HTR-8/SVneo (cell line): ENCODE data around the gene KLHDC7A.

Experiments used
- DNase-seq: peaks from one replicate; pipeline ENCODE4 v3.0.0; 2011; ENCODE audit warnings: low spot score, mixed read lengths; ENCODE audit not compliant: insufficient read length
- FAIRE-seq: peaks from 2 replicates; lab custom pipeline; 2011; peaks lifted over from hg19 to GRCh38; lab: Jason Lieb, UNC

Gene KLHDC7A

DNA sequence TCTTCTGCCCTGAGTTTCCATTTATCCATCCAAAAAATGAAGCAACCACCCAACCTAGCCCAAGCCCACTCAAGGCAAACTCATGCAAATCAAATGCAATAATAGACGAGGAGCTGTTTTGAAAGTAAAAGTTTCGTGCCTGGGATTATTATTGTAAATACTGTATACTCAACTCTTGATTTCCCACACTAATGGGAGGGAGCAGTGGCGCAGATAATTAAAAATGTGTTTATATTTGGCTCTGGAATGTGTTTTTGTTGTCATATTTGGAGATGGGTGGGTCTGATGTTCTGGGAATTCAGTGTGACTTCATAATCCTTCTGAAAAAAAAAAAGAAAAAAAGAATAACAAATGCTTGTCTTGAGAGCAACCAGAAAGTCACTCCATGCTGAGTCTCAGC is 52.5 kb downstream of the KLHDC7A start:
- DNase-seq (no peak), FAIRE-seq (no peak)

DNA sequence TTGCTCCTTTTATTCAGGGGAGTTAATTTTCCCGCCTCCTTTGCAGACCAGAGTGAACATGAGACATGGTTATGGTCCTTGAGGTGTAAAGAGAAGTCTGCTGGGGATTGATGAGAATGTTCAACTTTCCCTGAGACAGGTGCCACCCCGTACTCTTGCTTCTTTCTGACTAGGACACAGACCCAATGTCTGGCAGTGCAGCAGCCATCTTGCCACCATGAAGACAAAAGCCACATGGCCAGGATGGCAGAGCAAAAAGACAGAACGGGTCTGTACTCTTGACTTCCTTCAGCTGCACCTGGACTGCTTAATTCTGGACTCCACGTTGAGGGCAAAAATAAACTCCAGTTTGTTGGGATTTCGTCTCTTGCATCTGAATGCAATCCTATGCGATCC is 54.1 kb downstream of the KLHDC7A start:
- DNase-seq, result no peak
- FAIRE-seq, result no peak
